GM13976 (cell line): Measurements from ENCODE around the gene ZFP3.
"Not testable (repeated sequence)": the region's sequence is repeated elsewhere in the genome, so short reads cannot be mapped to it uniquely, and the experiment has no call there.

Experiments used
- DNase-seq: peaks from one replicate; pipeline ENCODE4 v3.0.0; 2012; ENCODE audit warnings: low spot score
- in situ Hi-C: fragments of 300-500 bp; cut with MboI; formaldehyde crosslinking; loops from one replicate; pipeline ENCODE4 v1.12.0; 2022; ENCODE audit warnings: low sequenced_read_pairs, mixed read lengths, inconsistent platforms; ENCODE audit not compliant: unreplicated experiment
- TF ChIP-seq, protein P1 (sequence below): IDR thresholded peaks from 2 replicates; pipeline ENCODE4 v1.5.1; 2012; ENCODE audit warnings: borderline replicate concordance, mild to moderate bottlenecking; ENCODE audit not compliant: insufficient read depth; ENCODE audit errors: extremely low read depth, missing control alignments, control extremely low read depth

The ZFP3 gene

DNA sequence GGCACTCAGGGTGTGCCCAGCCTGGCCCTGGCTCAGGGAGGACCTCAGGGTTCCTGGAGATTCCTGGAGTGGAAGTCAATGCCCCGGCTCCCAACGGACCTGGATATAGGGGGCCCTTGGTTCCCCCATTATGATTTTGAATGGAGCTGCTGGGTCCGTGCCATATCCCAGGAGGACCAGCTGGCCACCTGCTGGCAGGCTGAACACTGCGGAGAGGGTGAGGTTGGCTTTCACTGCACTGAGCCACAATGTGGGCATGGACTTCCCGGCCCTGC is 61.1 kb downstream of the ZFP3 start:
- in situ Hi-C loops, result no loop called here
- DNase-seq, result no peak
- TF ChIP-seq, protein P1, sequence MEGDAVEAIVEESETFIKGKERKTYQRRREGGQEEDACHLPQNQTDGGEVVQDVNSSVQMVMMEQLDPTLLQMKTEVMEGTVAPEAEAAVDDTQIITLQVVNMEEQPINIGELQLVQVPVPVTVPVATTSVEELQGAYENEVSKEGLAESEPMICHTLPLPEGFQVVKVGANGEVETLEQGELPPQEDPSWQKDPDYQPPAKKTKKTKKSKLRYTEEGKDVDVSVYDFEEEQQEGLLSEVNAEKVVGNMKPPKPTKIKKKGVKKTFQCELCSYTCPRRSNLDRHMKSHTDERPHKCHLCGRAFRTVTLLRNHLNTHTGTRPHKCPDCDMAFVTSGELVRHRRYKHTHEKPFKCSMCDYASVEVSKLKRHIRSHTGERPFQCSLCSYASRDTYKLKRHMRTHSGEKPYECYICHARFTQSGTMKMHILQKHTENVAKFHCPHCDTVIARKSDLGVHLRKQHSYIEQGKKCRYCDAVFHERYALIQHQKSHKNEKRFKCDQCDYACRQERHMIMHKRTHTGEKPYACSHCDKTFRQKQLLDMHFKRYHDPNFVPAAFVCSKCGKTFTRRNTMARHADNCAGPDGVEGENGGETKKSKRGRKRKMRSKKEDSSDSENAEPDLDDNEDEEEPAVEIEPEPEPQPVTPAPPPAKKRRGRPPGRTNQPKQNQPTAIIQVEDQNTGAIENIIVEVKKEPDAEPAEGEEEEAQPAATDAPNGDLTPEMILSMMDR, result no peak

DNA sequence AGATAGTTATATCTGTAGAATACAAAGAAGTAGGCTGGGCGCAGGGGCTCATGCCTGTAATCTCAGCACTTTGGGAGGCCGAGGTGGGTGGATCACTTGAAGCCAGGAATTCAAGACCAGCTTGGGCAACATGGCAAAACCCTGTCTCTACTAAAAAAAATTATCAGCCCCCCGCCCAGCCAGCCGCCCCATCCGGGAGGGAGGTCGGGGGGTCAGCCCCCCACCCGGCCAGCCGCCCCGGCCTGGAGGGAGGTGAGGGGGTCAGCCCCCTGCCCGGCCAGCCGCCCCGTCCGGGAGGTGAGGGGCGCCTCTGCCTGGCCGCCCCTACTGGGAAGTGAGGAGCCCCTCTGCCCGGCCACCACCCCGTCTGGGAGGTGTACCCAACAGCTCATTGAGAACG is 64.6 kb downstream of the ZFP3 start:
- in situ Hi-C loops, DNase-seq: not testable (repeated sequence)
